ENCODE results near the gene IFT20. TPM values are rescaled to one million over a fixed set of nuclear protein-coding genes. Genes with fewer than 3 reads are reported as not detected.

Gene IFT20
- total and polyA plus RNA-seq, 10 donors, result 28.4 to 52.8 (median 45.6) TPM

DNA sequence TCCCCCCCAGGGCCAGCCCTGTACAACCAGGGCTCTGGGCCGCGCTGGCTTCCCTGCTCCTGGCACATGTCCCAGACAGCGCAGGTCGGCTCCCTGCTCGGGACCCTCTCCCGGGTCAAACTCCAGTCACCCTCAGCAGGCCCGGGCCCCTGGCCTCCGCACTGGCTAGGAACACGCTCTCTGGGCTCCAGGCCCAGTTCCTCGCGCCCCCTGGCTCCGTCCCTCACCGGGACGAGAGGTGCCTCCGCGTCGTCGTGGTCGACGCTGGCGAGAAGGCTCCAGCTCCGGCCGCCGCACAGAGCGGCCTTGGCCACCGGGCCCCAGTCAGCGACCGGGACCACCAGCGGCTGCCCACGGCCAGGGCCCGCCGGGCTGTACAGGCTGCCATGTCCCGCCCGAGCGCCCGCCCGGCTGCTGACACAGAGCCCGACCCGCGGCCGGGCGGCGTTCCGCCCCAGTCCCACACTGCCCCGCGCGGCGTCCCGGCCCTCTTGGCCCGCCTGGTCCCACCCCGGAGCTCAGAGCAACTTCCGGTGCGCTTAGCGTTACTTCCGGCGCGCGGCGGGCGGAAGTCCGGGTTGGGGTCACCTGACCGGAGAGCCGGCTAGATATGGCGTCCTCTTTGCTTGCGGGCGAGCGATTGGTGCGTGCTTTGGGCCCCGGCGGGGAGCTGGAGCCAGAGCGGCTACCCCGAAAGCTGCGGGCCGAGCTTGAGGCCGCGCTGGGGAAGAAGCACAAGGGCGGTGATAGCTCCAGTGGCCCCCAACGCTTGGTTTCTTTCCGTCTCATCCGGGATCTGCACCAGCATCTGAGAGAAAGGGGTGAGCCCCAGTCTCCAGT is 22.0 kb upstream of the IFT20 start, which contains the start of gene POLDIP2:
Gene POLDIP2, minus strand, starts transcription at position 467 of the 840 bp plus-strand sequence. Its CDS starts 79 bp downstream, at position 388.
- peak; percentile 98 for DNase-seq
- peak within 1 kb of the TSS; percentile 87 to 95 (median 91) for H3K27ac ChIP-seq
- peaks cover 11 to 67% (median 59%) of the 10 kb centered on the region in 6 donors for H3K36me3 ChIP-seq
- H3K4me1 ChIP-seq, result peaks cover 18 to 44% (median 33%) of the 10 kb centered on the region in 6 donors
- intact Hi-C loops (cut with DNase I; ENCODE audit: low total_unique reads), result no loop called here
- TF ChIP-seq, protein P1, sequence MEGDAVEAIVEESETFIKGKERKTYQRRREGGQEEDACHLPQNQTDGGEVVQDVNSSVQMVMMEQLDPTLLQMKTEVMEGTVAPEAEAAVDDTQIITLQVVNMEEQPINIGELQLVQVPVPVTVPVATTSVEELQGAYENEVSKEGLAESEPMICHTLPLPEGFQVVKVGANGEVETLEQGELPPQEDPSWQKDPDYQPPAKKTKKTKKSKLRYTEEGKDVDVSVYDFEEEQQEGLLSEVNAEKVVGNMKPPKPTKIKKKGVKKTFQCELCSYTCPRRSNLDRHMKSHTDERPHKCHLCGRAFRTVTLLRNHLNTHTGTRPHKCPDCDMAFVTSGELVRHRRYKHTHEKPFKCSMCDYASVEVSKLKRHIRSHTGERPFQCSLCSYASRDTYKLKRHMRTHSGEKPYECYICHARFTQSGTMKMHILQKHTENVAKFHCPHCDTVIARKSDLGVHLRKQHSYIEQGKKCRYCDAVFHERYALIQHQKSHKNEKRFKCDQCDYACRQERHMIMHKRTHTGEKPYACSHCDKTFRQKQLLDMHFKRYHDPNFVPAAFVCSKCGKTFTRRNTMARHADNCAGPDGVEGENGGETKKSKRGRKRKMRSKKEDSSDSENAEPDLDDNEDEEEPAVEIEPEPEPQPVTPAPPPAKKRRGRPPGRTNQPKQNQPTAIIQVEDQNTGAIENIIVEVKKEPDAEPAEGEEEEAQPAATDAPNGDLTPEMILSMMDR (IDR thresholded peaks at IDR 0.05 in 8 of 11, conservative IDR thresholded peaks at IDR 0.05 in 3 of 11), result peak in 7 of 11 experiments; percentile 12 to 53 (median 32)
- peak; percentile 98 to 99 (median 98) for TF ChIP-seq POLR2AphosphoS5 (IDR thresholded peaks at IDR 0.05)
- peak; percentile 5 to 87 (median 83) for TF ChIP-seq POLR2A (IDR thresholded peaks at IDR 0.05)
- peak within 1 kb of the TSS; percentile 71 to 95 (median 91) for H3K4me3 ChIP-seq
- H3K27me3 ChIP-seq (replicated peaks in 1 of 7), result no peaks in the 10 kb centered on the region
- 0 to 1% (median 0%) methylated on average over 28 to 80 of the region's 80 CpGs for WGBS, 5 donors
- no peaks in the 10 kb centered on the region for H3K9me3 ChIP-seq

DNA sequence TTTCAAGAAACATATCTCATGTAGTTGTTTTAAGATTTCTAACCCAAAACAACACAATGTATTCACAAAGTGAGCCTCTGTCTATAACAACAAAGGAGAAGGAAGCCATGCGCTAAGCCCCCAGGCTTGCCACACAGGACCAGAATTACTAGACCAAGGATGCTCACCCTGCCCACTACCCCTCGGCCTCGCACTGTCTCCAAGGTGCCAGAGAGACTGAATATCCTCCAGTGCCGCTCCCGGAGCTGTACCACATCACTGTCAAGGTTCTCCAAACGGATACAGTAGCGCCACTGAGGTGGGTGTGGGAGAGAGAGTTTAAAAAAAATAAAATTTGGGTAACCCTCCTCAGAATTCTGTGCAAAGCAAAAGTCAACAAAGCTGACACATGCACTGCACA is 15.0 kb upstream of the IFT20 start:
- Histone ChIP-seq H3K4me3 (no peak overlapping the region), H3K27me3 (replicated peaks in 1 of 7) (no peaks in the 10 kb centered on the region), H3K4me1 (peaks cover 0 to 49% (median 24%) of the 10 kb centered on the region in 6 donors), H3K27ac (peak overlapping the region in 2 of 8 donors; percentile 53 to 98), H3K36me3 (peaks cover 0 to 100% (median 89%) of the 10 kb centered on the region in 6 donors), H3K9me3 (no peaks in the 10 kb centered on the region)
- TF ChIP-seq POLR2A (IDR thresholded peaks at IDR 0.05) (no peak), POLR2AphosphoS5 (IDR thresholded peaks at IDR 0.05) (peak in 1 of 3 donors; percentile 22)
- intact Hi-C loops (cut with DNase I; ENCODE audit: low total_unique reads), result no loop called here
- no peak for DNase-seq
- 90 to 97% (median 93%) methylated on average over 7 of the region's 7 CpGs for WGBS, 5 donors

GRCh38 chr17:28348979-28349378 is 13.7 kb upstream of the IFT20 start:
- Histone ChIP-seq H3K4me3 (no peak overlapping the region), H3K27me3 (replicated peaks in 1 of 7) (no peaks in the 10 kb centered on the region), H3K9me3 (no peaks in the 10 kb centered on the region), H3K27ac (peak overlapping the region in 5 of 8 donors; percentile 53 to 98 (median 96)), H3K4me1 (peaks cover 0 to 53% (median 27%) of the 10 kb centered on the region in 6 donors), H3K36me3 (peaks cover 0 to 100% (median 95%) of the 10 kb centered on the region in 6 donors)
- 60 to 97% (median 76%) methylated on average over 1 to 3 of the region's 3 CpGs; no CpG with 5 or more reads in 1 of the 5 donors for WGBS, 5 donors
- intact Hi-C loops (cut with DNase I; ENCODE audit: low total_unique reads), result no loop called here
- no peak for DNase-seq
- TF ChIP-seq POLR2AphosphoS5 (IDR thresholded peaks at IDR 0.05), result peak in 1 of 3 donors; percentile 37
- no peak for TF ChIP-seq POLR2A (IDR thresholded peaks at IDR 0.05)

DNA sequence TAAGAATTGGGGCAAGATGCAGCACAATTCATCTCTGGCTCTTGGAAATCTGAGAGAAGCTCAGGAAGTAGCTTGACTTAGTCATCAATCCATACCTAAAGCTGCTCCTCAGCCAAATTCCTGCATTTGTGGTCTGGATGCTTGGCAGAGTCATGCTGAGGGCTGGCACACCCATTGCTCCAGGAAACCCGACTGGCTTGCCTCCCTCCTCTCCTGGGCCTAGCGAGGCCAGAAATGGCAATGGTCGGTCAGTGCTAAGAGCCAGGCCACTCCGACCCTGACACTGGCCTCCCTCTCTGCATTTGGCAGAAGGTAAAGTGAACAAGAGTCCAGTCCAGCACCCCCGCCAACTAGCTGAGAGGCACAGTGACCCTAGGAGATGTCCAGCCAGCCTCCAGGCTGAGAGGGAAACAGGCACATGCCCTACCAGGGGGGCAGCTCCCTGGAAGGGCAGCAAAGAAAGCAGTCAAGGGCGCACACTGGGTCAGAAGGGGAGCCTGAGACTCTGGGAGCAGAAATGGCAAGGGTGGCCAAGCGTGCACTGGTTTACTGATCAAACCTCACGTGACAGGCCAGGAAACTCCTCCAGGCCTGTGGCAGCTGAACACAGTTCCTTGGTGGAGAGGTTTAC is 12.1 kb upstream of the IFT20 start:
- TF ChIP-seq POLR2AphosphoS5 (IDR thresholded peaks at IDR 0.05), result peak; percentile 78 to 81 (median 78)
- TF ChIP-seq, protein P1 (IDR thresholded peaks at IDR 0.05 in 8 of 11, conservative IDR thresholded peaks at IDR 0.05 in 3 of 11), result peak in 2 of 11 experiments; percentile 0 to 12
- no peak for TF ChIP-seq POLR2A (IDR thresholded peaks at IDR 0.05)
- no peaks in the 10 kb centered on the region for H3K27me3 ChIP-seq (replicated peaks in 1 of 7)
- peak overlapping the region; percentile 19 to 98 (median 82) for H3K27ac ChIP-seq
- peaks cover 2 to 100% (median 95%) of the 10 kb centered on the region in 6 donors for H3K36me3 ChIP-seq
- intact Hi-C loops (cut with DNase I; ENCODE audit: low total_unique reads), result no loop called here
- H3K9me3 ChIP-seq, result no peaks in the 10 kb centered on the region
- no peak overlapping the region for H3K4me3 ChIP-seq
- peaks cover 0 to 68% (median 40%) of the 10 kb centered on the region in 6 donors for H3K4me1 ChIP-seq
- peak; percentile 86 for DNase-seq
- 69 to 82% (median 80%) methylated on average over 8 of the region's 8 CpGs for WGBS, 5 donors
